ENCODE data around the gene INPP5E. TPM values are rescaled to one million over a fixed set of nuclear protein-coding genes. Genes with fewer than 3 reads are reported as not detected.
A peak's percentile ranks its signal among the peaks of the same experiment; 100 is the strongest.

INPP5E gene
- total and polyA plus RNA-seq, 2 experiments from 2014 or later: 5.0 to 8.1 TPM

GRCh38 chr9:136402067-136402466 is 37.6 kb downstream of the INPP5E start:
- Histone ChIP-seq H3K9me2 (ENCODE audit: insufficient read depth) (no peaks in the 10 kb centered on the region), H3F3A (ENCODE audit: insufficient read depth) (peaks cover 10% of the 10 kb centered on the region; the same call in 1 of the 2 replicates), H2AFZ (no peak overlapping the region), H3K27me3 (replicated peaks; ENCODE audit: insufficient read depth) (no peaks in the 10 kb centered on the region), H3K4me1 (ENCODE audit: insufficient read depth) (peaks cover 7% of the 10 kb centered on the region), H3K9ac (no peak overlapping the region), H3K36me3 (ENCODE audit: low read depth) (no peaks in the 10 kb centered on the region), H3K79me2 (ENCODE audit: insufficient read depth) (peaks cover 26% of the 10 kb centered on the region), H3K27ac (no peak overlapping the region), H3K4me2 (ENCODE audit: unreplicated experiment) (no peak overlapping the region), H3K4me3 (no peak overlapping the region), H4K20me1 (ENCODE audit: insufficient read depth) (no peaks in the 10 kb centered on the region), H3K9me3 (ENCODE audit: low read depth) (no peaks in the 10 kb centered on the region)
- 73 to 75% methylated on average over 13 of the region's 13 CpGs for WGBS, 2 experiments (ENCODE audit: low coverage in 1 of 2, low lambda C conversion rate in 2 of 2, missing lambda C conversion rate in 2 of 2)
- in situ Hi-C loops (cut with MboI): no loop called here
- TF ChIP-seq EZH2 (IDR thresholded peaks at IDR 0.05; ENCODE audit: insufficient read depth, poor library complexity, severe bottlenecking): no peak
- TF ChIP-seq EZH2phosphoT487 (IDR thresholded peaks at IDR 0.05; ENCODE audit: insufficient read depth, low read depth): no peak
- DNase-seq: no peak

- TF ChIP-seq EZH2 (IDR thresholded peaks at IDR 0.05; ENCODE audit: insufficient read depth, poor library complexity, severe bottlenecking) (no peak), EZH2phosphoT487 (IDR thresholded peaks at IDR 0.05; ENCODE audit: insufficient read depth, low read depth) (no peak)
- no peaks in the 10 kb centered on the region for H3K9me3 ChIP-seq (ENCODE audit: low read depth)
- H3K9me2 ChIP-seq (ENCODE audit: insufficient read depth): no peaks in the 10 kb centered on the region
- H2AFZ ChIP-seq: no peak overlapping the region
- peaks cover 33% of the 10 kb centered on the region for H3K79me2 ChIP-seq (ENCODE audit: insufficient read depth)
- peak overlapping the region; percentile 85; the same call in 1 of the 2 replicates for H3K9ac ChIP-seq
- in situ Hi-C loops (cut with MboI): no loop called here
- H4K20me1 ChIP-seq (ENCODE audit: insufficient read depth): no peaks in the 10 kb centered on the region
- peak; percentile 30 for DNase-seq
- peaks cover 7% of the 10 kb centered on the region for H3K4me1 ChIP-seq (ENCODE audit: insufficient read depth)
- H3F3A ChIP-seq (ENCODE audit: insufficient read depth): peaks cover 10% of the 10 kb centered on the region; the same call in 1 of the 2 replicates
- no peaks in the 10 kb centered on the region for H3K36me3 ChIP-seq (ENCODE audit: low read depth)
- no peaks in the 10 kb centered on the region for H3K27me3 ChIP-seq (replicated peaks; ENCODE audit: insufficient read depth)
- WGBS, 2 experiments (ENCODE audit: low coverage in 1 of 2, low lambda C conversion rate in 2 of 2, missing lambda C conversion rate in 2 of 2): 85 to 86% methylated on average over 18 of the region's 18 CpGs
- H3K4me3 ChIP-seq: no peak overlapping the region
- H3K4me2 ChIP-seq (ENCODE audit: unreplicated experiment): no peak overlapping the region
- H3K27ac ChIP-seq: no peak overlapping the region
Measured at GRCh38 chr9:136401173-136401922, 38.3 kb downstream of the INPP5E start.

- DNase-seq: peak; percentile 95
Measured at GRCh38 chr9:136400038-136400834, 39.4 kb downstream of the INPP5E start, which contains the start of gene SNAPC4. SNAPC4 (minus strand) TSS chr9:136400170; CDS start chr9:136398428, 1,742 bp downstream.

More at GRCh38 chr9:136400038-136400834, 39.4 kb downstream of the INPP5E start, which contains the start of gene SNAPC4:
- peak within 1 kb of the TSS; percentile 85 for H3K9ac ChIP-seq
- H3K9me3 ChIP-seq (ENCODE audit: low read depth): no peaks in the 10 kb centered on the region
- H3F3A ChIP-seq (ENCODE audit: insufficient read depth): peaks cover 10% of the 10 kb centered on the region; the same call in 1 of the 2 replicates
- H3K27ac ChIP-seq: peak within 1 kb of the TSS; percentile 48
- H3K4me1 ChIP-seq (ENCODE audit: insufficient read depth): peaks cover 7% of the 10 kb centered on the region
- peaks cover 43% of the 10 kb centered on the region for H3K79me2 ChIP-seq (ENCODE audit: insufficient read depth)
- H3K9me2 ChIP-seq (ENCODE audit: insufficient read depth): no peaks in the 10 kb centered on the region
- no peaks in the 10 kb centered on the region for H4K20me1 ChIP-seq (ENCODE audit: insufficient read depth)
- no peaks in the 10 kb centered on the region for H3K27me3 ChIP-seq (replicated peaks; ENCODE audit: insufficient read depth)
- H3K4me2 ChIP-seq (ENCODE audit: unreplicated experiment): peak within 1 kb of the TSS; percentile 92
- in situ Hi-C loops (cut with MboI): no loop called here
- WGBS, 2 experiments (ENCODE audit: low coverage in 1 of 2, low lambda C conversion rate in 2 of 2, missing lambda C conversion rate in 2 of 2): 3 to 5% methylated on average over 59 to 62 of the region's 71 CpGs
- TF ChIP-seq EZH2phosphoT487 (IDR thresholded peaks at IDR 0.05; ENCODE audit: insufficient read depth, low read depth) (no peak), EZH2 (IDR thresholded peaks at IDR 0.05; ENCODE audit: insufficient read depth, poor library complexity, severe bottlenecking) (no peak)
- H3K4me3 ChIP-seq: peak within 1 kb of the TSS; percentile 90
- peak within 1 kb of the TSS; percentile 63 for H2AFZ ChIP-seq
- H3K36me3 ChIP-seq (ENCODE audit: low read depth): no peaks in the 10 kb centered on the region

Measured in GM23248 (cell line).